Trophoblast cell (in vitro differentiated cells and primary cell): ENCODE results near the gene PPM1H.

Source experiments
- DNase-seq, 2 donors: peaks; one replicate each; pipeline ENCODE4 v3.0.0-alpha.2; 2016
- H2AFZ ChIP-seq: 2 replicates; pipeline ENCODE4 v1.6.1; 2013; ENCODE audit warnings: low read length, moderate library complexity, mild to moderate bottlenecking; ENCODE audit not compliant: insufficient read depth, poor library complexity
- H2AK5ac ChIP-seq: 2 replicates; pipeline ENCODE4 v1.6.1; 2013; ENCODE audit warnings: mild to moderate bottlenecking, low read length
- H2BK120ac ChIP-seq: 2 replicates; pipeline ENCODE4 v1.6.1; 2013; ENCODE audit warnings: low read length, mild to moderate bottlenecking, moderate library complexity; ENCODE audit not compliant: insufficient read depth, poor library complexity
- H2BK12ac ChIP-seq: 2 replicates; pipeline ENCODE4 v1.6.1; 2013; ENCODE audit warnings: mild to moderate bottlenecking, low read length, moderate library complexity
- H2BK5ac ChIP-seq: 2 replicates; pipeline ENCODE4 v1.6.1; 2013; ENCODE audit warnings: low read length, low read depth, moderate library complexity, mild to moderate bottlenecking; ENCODE audit not compliant: poor library complexity
- H3K14ac ChIP-seq: 2 replicates; pipeline ENCODE4 v1.6.1; 2013; ENCODE audit warnings: mild to moderate bottlenecking, low read length
- H3K18ac ChIP-seq: 2 replicates; pipeline ENCODE4 v1.6.1; 2013; ENCODE audit warnings: mild to moderate bottlenecking, low read length
- H3K23ac ChIP-seq: 2 replicates; pipeline ENCODE4 v1.6.1; 2013; ENCODE audit warnings: low read length
- H3K27ac ChIP-seq: 2 replicates; pipeline ENCODE4 v1.5.1; 2013; ENCODE audit warnings: low read depth, mild to moderate bottlenecking, inconsistent platforms, low read length, moderate library complexity
- H3K27me3 ChIP-seq: 2 replicates; pipeline ENCODE4 v1.6.1; 2013; ENCODE audit warnings: inconsistent platforms, mild to moderate bottlenecking, low read length, moderate library complexity; ENCODE audit not compliant: insufficient read depth
- H3K36me3 ChIP-seq, 2 experiments: 1 replicate in 1 of 2; 2 replicates in 1 of 2; pipeline ENCODE4 v1.6.1; 2013; ENCODE audit warnings: low read length in 2 of 2, mild to moderate bottlenecking in 2 of 2, moderate library complexity in 1 of 2; ENCODE audit not compliant: insufficient read depth in 2 of 2, control insufficient read depth in 1 of 2
- H3K4ac ChIP-seq: 2 replicates; pipeline ENCODE4 v1.6.1; 2013; ENCODE audit warnings: low read depth, mild to moderate bottlenecking, low read length, moderate library complexity
- H3K4me1 ChIP-seq, 2 experiments: 1 replicate in 1 of 2; 2 replicates in 1 of 2; pipeline ENCODE4 v1.6.1; 2013; ENCODE audit warnings: low read length in 2 of 2, mild to moderate bottlenecking in 2 of 2, moderate library complexity in 1 of 2; ENCODE audit not compliant: insufficient read depth in 2 of 2, control insufficient read depth in 1 of 2
- H3K4me2 ChIP-seq: 2 replicates; pipeline ENCODE4 v1.6.1; 2013; ENCODE audit warnings: inconsistent platforms, mild to moderate bottlenecking, low read length, moderate library complexity
- H3K4me3 ChIP-seq: 2 replicates; pipeline ENCODE4 v1.5.1; 2013; ENCODE audit warnings: mild to moderate bottlenecking, low read depth, low read length, inconsistent platforms
- H3K79me1 ChIP-seq: one replicate; pipeline ENCODE4 v1.6.1; 2013; ENCODE audit warnings: low read length
- H3K79me2 ChIP-seq: 2 replicates; pipeline ENCODE4 v1.6.1; 2013; ENCODE audit warnings: low read length, mild to moderate bottlenecking; ENCODE audit not compliant: control insufficient read depth, insufficient read depth, poor library complexity
- H3K9ac ChIP-seq: 2 replicates; pipeline ENCODE4 v1.6.1; 2013; ENCODE audit warnings: mild to moderate bottlenecking, low read length
- H3K9me3 ChIP-seq: 2 replicates; pipeline ENCODE4 v1.6.1; 2013; ENCODE audit warnings: low read depth, mild to moderate bottlenecking, control low read depth, inconsistent platforms, low read length; ENCODE audit not compliant: insufficient read depth
- H4K12ac ChIP-seq: 2 replicates; pipeline ENCODE4 v1.6.1; 2013; ENCODE audit warnings: low read depth, mild to moderate bottlenecking, low read length, moderate library complexity
- H4K8ac ChIP-seq: 2 replicates; pipeline ENCODE4 v1.6.1; 2013; ENCODE audit warnings: low read depth, mild to moderate bottlenecking, low read length, moderate library complexity
- H4K91ac ChIP-seq: one replicate; pipeline ENCODE4 v1.6.1; 2013; ENCODE audit warnings: low read depth, mild to moderate bottlenecking, low read length, moderate library complexity
- WGBS: extraction: QIAGEN DNeasy Blood & Tissue Kit; methylation state at CpG from one replicate; pipeline ENCODE4 v1.1.7; 2013; ENCODE audit warnings: missing lambda C conversion rate; ENCODE audit not compliant: insufficient read length, insufficient coverage; ENCODE audit errors: extremely low coverage; 5-methylcytosine and 5-hydroxymethylcytosine counted together

Gene PPM1H

GRCh38 chr12:62767946-62768345, 167.0 kb downstream of the PPM1H start:
- H2AK5ac ChIP-seq = no peak overlapping the region
- H3K79me1 ChIP-seq = no peaks in the 10 kb centered on the region
- no peak overlapping the region for H4K91ac ChIP-seq
- no peak overlapping the region for H3K27ac ChIP-seq
- H2BK12ac ChIP-seq = no peak overlapping the region
- H3K9me3 ChIP-seq = no peaks in the 10 kb centered on the region
- H3K9ac ChIP-seq = no peak overlapping the region
- no peak for DNase-seq
- H3K14ac ChIP-seq = no peak overlapping the region
- H2BK5ac ChIP-seq = no peak overlapping the region
- H3K27me3 ChIP-seq = no peaks in the 10 kb centered on the region
- H4K12ac ChIP-seq = no peak overlapping the region
- H3K18ac ChIP-seq = no peak overlapping the region
- no peak overlapping the region for H3K4ac ChIP-seq
- no peak overlapping the region for H4K8ac ChIP-seq
- H2AFZ ChIP-seq = no peak overlapping the region
- no peak overlapping the region for H3K4me2 ChIP-seq
- peaks cover 0 to 6% of the 10 kb centered on the region in 2 experiments for H3K4me1 ChIP-seq
- H2BK120ac ChIP-seq = no peak overlapping the region
- no peaks in the 10 kb centered on the region for H3K36me3 ChIP-seq
- H3K79me2 ChIP-seq = no peaks in the 10 kb centered on the region
- H3K23ac ChIP-seq = no peak overlapping the region
- no CpG with 5 or more reads among the region's 4 CpGs for WGBS
- no peak overlapping the region for H3K4me3 ChIP-seq

GRCh38 chr12:62767496-62767895, 167.5 kb downstream of the PPM1H start:
- H3K4me1 ChIP-seq = peaks cover 0 to 6% of the 10 kb centered on the region in 2 experiments
- no peak overlapping the region for H4K91ac ChIP-seq
- H3K79me2 ChIP-seq = no peaks in the 10 kb centered on the region
- DNase-seq = peak in 1 of 2 donors; percentile 47
- no peak overlapping the region for H2AK5ac ChIP-seq
- H2BK120ac ChIP-seq = no peak overlapping the region
- no peaks in the 10 kb centered on the region for H3K79me1 ChIP-seq
- no peak overlapping the region for H3K4me2 ChIP-seq
- H3K9ac ChIP-seq = no peak overlapping the region
- no peak overlapping the region for H2BK5ac ChIP-seq
- no peak overlapping the region for H2AFZ ChIP-seq
- no peak overlapping the region for H4K12ac ChIP-seq
- H3K27me3 ChIP-seq = no peaks in the 10 kb centered on the region
- no peak overlapping the region for H4K8ac ChIP-seq
- no peak overlapping the region for H3K23ac ChIP-seq
- H2BK12ac ChIP-seq = no peak overlapping the region
- H3K27ac ChIP-seq = no peak overlapping the region
- H3K4ac ChIP-seq = no peak overlapping the region
- H3K9me3 ChIP-seq = no peaks in the 10 kb centered on the region
- H3K18ac ChIP-seq = no peak overlapping the region
- no peak overlapping the region for H3K14ac ChIP-seq
- H3K4me3 ChIP-seq = no peak overlapping the region
- WGBS = no CpG with 5 or more reads among the region's 5 CpGs
- no peaks in the 10 kb centered on the region for H3K36me3 ChIP-seq

- no peak for DNase-seq
- Histone ChIP-seq H3K23ac (no peak overlapping the region), H4K12ac (no peak overlapping the region)
These were observed 168.5 kb downstream of the PPM1H start for GRCh38 chr12:62766496-62766895.

GRCh38 chr12:62763861-62764645, 170.9 kb downstream of the PPM1H start:
- Histone ChIP-seq H4K91ac (no peak overlapping the region), H3K79me2 (no peaks in the 10 kb centered on the region), H3K79me1 (no peaks in the 10 kb centered on the region), H2AK5ac (no peak overlapping the region), H2BK120ac (no peak overlapping the region), H3K4me2 (no peak overlapping the region), H2BK5ac (no peak overlapping the region), H2AFZ (no peak overlapping the region), H3K4me3 (no peak overlapping the region), H4K8ac (no peak overlapping the region), H3K36me3 (no peaks in the 10 kb centered on the region), H3K4ac (no peak overlapping the region), H3K23ac (no peak overlapping the region), H3K27me3 (no peaks in the 10 kb centered on the region), H2BK12ac (no peak overlapping the region), H3K14ac (no peak overlapping the region), H3K4me1 (peaks cover 2 to 6% of the 10 kb centered on the region in 2 experiments), H4K12ac (no peak overlapping the region), H3K9me3 (no peaks in the 10 kb centered on the region), H3K18ac (no peak overlapping the region), H3K9ac (no peak overlapping the region), H3K27ac (no peak overlapping the region)
- WGBS = no CpG with 5 or more reads among the region's 9 CpGs
- no peak for DNase-seq

More at GRCh38 chr12:62766496-62766895, 168.5 kb downstream of the PPM1H start:
- H3K27me3 ChIP-seq = no peaks in the 10 kb centered on the region
- H3K4me3 ChIP-seq = no peak overlapping the region
- no peak overlapping the region for H3K18ac ChIP-seq
- H2BK12ac ChIP-seq = no peak overlapping the region
- H3K27ac ChIP-seq = no peak overlapping the region
- no peak overlapping the region for H3K9ac ChIP-seq
- no peak overlapping the region for H3K4ac ChIP-seq
- H3K36me3 ChIP-seq = no peaks in the 10 kb centered on the region
- no peaks in the 10 kb centered on the region for H3K79me2 ChIP-seq
- no CpG with 5 or more reads among the region's 1 CpG for WGBS
- no peak overlapping the region for H3K14ac ChIP-seq
- H2BK120ac ChIP-seq = no peak overlapping the region
- no peak overlapping the region for H4K8ac ChIP-seq
- no peak overlapping the region for H3K4me2 ChIP-seq
- no peak overlapping the region for H2AFZ ChIP-seq
- H3K79me1 ChIP-seq = no peaks in the 10 kb centered on the region
- H3K9me3 ChIP-seq = no peaks in the 10 kb centered on the region
- peaks cover 0 to 4% of the 10 kb centered on the region in 2 experiments for H3K4me1 ChIP-seq
- H2AK5ac ChIP-seq = no peak overlapping the region
- H4K91ac ChIP-seq = no peak overlapping the region
- no peak overlapping the region for H2BK5ac ChIP-seq
